NK-92 (cell line): Measurements from ENCODE around the gene TBC1D3I.
"Not testable (repeated sequence)": the region's sequence is repeated elsewhere in the genome, so short reads cannot be mapped to it uniquely, and the experiment has no call there.

ENCODE experiments used
- DNase-seq: peaks from one replicate; lab custom pipeline; 2025; ENCODE audit not compliant: unreplicated experiment; lab: John Stamatoyannopoulos, UW

TBC1D3I gene

DNA sequence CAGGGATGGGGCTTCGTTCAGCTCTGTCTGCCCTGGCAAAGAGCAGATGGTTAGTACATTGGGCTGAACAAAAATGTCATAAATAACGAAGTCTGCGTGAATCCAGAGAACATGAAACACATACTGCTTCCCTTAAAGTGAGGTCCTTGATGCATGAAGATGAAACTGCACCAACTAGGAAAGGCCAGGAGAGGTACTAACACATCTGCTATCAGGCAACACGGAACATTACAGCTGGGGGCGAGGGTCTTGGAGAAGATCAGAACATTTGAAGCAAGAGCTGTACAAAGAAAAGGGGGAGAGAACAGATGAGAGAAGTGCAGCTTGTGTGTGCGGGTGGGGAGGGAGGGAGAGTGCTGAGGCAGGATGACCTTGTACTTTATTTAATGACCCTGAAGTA lies 57.0 kb downstream of the TBC1D3I start:
- DNase-seq, result not testable (repeated sequence)

DNA sequence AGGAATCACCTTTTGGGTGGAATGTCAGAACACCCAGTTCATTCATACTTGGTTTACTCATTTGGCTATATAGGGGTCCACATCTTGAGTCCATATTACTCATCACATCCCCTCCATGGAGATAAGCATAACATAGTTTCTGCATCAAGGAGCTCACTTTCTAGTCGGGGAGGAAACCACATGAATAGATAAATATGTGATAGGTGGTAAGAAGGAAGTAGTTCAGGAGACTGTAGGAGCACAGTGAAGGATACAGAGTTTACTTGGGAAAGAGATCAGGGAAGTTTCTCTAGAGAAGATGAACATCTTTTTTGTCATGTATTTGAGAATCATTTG lies 57.9 kb downstream of the TBC1D3I start:
- DNase-seq, result not testable (repeated sequence)

DNA sequence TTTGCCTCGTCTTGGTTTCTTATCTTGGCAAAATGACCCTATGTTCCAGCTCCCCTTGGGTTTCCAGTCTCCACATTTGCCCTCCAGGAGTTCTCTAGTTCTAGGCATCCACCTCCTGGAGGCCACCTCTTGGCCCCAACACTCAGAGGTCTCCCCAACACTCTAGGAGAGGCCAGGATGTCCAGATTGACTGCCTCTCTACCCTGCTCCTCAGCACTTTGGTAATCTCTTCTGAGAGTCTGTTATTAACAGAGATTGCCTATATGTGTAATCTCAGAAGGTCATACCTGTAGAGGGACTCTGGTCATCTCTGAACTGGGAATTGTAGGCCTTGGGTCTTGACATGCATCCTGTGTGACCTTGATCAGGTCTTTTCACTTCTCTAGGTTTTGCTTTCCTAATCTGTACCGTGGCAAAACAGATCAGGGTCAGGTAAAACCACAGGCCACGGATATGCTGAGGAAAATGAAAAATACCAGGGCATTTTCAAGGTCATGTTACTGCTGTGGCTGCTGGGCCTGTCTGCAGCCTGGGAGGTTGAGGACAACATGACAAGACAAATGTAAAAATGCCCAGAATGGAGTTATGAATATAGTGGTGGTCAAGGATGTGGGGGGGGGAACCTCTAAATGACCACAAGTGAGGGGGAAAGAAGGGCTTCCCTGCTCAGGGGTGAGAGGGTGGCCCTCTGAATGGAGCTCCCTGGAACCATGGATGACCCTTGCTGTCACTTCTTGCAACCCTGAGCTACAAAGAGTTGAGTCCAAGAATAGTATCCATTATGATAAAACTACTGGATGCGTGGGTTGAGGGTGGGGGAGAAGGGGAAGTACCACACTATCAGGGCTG lies 58.5 kb downstream of the TBC1D3I start:
- DNase-seq, result no peak

DNA sequence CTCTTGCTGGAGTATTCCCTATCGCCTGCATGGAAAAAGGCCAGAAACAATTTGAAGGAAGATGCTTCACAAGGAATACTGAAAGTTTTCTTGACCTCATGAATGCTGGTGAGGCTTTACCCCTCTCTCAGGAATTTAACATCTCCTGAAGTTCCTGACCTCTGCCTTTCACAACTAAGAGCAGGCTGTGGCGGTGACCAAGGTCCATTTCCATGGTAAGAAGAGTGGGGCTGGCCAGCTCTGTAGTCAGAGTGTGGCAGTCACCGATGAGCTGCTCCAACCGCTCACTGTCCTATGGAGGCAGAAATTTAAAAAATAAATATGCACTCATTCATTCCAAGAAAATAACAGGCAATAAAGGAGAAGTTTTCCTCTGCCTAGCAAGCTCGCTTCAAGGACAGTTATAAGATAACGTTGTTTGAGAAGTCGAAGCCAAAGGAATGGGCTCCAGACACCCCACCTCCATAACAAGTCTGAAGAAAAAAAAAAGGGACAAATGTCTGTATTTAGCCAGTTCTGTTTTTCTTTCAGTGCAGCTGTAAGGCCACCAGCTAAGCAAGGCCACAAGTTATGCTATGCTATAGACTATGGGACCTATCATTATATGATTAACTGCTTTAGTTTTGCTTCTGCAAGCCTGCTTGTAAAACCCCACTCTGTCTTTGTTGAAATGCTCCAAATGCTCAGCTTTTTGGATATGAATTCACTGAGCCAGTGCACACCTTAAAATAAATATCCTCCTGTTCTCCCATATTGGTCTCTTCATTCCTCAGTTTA lies 59.5 kb downstream of the TBC1D3I start:
- no peak for DNase-seq
